A673 (cell line): Measurements from ENCODE around the gene CNPY4.

Experiments used
- CTCF ChIP-seq: fragments of 300-800, 200-600 bp; sonication (generic); conservative IDR thresholded peaks from 2 replicates; pipeline ENCODE4 v1.5.1; 2017; ENCODE audit warnings: low read depth, mild to moderate bottlenecking, antibody characterized with exemption, low read length, moderate library complexity, mixed read lengths
- EZH2 ChIP-seq: fragments of 200-600 bp; sonication (generic); IDR thresholded peaks from 2 replicates; pipeline ENCODE4 v1.6.1; 2017; ENCODE audit warnings: borderline replicate concordance, low read depth, mild to moderate bottlenecking, mixed read lengths, antibody characterized with exemption, low read length; ENCODE audit not compliant: poor library complexity, severe bottlenecking

DNA sequence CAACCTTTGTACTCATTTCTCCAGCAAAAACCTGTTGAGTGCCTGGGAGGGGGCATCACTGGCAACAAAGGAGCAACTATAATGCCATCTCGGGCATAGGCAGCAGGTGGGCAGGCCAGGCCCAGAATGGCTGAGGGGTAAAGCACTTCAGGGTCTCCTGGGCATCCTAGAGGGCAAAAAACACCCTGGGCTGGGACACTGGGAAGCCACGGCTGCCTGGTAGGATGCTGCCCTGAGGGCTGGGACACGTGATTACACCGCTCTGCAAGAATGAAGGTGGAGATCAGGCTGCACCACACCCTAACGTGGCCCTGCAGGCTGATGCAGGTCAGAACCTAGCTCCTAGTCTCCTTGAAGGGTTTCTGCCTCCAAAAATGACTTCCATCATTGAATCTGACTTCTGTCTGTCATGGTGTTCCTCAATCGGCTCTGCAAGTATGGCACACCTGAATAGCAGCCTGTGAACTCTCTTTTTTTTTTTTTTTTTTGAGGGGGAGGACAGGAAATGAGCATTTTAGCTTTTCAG lies 43.6 kb downstream of the CNPY4 start:
- TF ChIP-seq CTCF (no peak), EZH2 (no peak)
